Germinal center (tissue), 1 donor: ENCODE results near the gene PWWP3B.
"Not testable (repeated sequence)": the region's sequence is repeated elsewhere in the genome, so short reads cannot be mapped to it uniquely, and the experiment has no call there.

Source experiments
- DNase-seq: peaks from one replicate; pipeline ENCODE4 v3.0.0; 2012; ENCODE audit warnings: mixed read lengths, low spot score

PWWP3B gene

DNA sequence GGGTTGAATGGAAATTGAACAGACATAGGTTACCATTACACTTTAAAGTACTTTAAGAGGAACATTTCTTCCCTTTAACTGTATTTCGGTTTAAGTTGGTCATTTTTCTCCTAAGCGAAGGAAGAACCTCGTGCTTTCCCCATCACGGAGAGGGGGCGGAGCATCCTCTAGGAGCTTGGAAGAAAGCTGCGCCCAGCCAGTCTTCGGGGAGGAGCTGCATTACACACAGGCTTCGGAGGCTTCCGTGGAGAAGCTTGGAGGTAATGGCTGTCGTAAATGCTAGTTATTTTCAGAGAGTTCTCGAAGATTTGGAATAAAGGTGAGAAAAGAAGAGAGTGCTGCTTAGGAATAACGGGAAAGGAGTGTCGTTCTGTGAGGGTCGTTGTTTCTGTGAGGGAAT, at the start of gene PWWP3B:
PWWP3B (plus strand) TSS at position 199 of the 400 bp plus-strand sequence. CDS start 37,128 bp downstream, outside the sequence.
- DNase-seq = no peak

DNA sequence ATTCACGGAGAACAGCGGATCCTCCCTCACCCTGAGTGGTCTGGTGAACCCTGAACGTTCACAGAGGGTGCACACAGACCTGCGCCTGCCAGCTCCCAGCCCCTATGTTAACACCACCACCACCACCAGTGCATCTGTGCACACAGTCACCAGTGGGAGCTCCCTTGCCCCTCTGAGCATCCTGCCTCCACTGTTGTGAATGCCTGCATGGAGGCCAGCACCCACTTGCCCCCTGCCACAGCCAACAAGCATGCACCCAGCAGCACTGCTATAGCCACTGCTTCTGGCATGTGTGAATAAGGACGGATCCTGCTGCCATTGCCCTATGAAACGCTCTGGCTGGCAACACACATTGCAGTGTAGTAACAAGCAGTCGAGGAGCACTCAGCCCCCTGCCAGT, 29.1 kb upstream of the PWWP3B start:
- no peak for DNase-seq

DNA sequence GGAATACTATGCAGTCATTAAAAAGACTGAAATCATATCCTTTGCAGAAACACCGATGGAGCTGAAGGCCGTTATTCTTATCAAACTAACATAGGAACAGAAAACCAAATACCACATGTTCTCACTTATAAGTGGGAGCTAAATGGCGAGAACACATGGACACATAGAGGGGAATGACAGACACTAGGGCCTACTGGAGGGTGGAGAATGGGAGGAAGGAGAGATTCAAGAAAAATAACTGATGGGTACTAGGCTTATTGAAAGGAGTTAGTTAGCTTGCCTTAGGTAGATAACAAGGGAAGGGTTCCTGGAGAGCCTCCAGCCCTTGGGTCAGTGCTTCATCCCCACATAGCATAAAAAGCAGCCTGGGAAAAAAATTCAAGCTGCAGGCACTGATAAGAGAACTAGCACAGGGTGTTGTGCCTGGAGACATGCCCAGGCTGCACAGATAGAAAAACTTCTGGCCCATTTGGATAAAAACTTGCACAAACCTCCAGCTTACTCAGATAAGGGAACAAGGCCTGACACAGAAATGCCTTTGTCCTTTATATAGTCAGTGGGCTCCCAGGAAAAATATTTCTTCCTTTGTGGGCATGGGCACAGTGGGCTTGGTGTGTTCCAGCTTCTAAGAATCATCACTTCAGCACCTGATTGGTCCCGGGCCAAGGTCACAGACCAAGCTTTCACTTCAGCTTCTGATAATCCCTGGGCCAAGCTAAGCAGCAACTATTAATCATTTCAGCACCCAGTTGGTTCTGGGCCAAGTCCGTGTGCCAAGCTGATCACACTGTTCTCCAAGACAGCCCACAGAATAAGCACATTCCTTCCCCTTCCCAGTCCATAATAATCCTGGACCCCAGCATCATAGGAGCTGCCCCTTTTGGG, 23.1 kb upstream of the PWWP3B start:
- no peak for DNase-seq

DNA sequence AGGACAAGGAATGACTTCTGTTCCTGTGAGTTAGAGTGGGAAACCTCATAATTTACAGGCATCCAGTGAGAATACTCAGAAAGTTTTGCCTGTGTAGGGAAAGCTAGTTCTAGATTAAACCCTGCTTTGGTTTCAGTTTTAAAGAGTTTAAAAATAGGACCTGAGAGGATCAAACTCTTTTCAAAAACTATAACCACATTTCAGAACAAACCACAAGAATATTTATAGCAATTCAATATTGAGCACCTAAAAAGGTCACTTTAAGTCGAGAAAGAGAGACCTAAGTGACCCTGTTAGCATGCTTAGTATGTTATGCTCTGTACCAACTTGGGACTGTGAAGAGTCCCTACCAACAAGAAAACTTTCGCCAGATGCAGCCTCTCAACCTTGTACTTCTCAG, 17.4 kb upstream of the PWWP3B start:
- no peak for DNase-seq

DNA sequence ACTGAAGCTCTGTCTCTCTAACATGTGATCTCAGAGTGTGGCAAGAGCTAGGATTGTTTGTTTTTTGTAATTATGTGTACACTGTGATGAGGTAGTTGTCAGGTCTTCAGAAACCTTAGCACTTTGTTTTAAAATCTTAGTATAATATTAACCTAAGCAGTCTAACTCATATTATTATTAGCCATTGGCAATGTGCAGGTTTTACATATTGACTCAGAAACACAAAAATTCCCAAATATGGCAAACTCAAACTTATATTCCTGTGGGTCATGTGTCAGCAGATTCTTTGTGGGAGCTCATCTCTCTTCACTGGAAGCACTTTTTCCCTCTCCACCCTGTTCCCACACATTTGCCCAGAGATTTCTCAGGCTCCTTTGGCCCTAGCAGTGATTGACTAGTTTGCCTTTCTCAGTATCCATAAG, 8.2 kb upstream of the PWWP3B start:
- DNase-seq = no peak

DNA sequence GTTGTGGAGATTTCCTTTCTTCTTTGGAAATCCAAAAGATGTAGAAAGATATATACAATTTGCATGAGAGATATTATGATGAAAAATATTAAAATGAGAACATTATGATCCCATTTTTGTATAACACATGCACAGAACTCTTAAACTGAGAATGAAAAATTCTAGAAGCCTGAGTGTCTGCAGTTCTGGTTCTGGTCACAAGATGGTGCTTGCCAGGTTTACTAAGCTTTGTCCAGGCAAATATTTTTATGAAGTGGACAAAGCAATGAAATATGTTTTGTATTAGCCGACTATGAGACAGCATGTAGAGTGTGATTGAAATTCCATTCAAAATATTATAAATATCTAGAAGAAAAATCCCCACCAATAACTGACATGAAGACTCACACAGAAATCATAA, 2.2 kb downstream of the PWWP3B start:
- DNase-seq = no peak

DNA sequence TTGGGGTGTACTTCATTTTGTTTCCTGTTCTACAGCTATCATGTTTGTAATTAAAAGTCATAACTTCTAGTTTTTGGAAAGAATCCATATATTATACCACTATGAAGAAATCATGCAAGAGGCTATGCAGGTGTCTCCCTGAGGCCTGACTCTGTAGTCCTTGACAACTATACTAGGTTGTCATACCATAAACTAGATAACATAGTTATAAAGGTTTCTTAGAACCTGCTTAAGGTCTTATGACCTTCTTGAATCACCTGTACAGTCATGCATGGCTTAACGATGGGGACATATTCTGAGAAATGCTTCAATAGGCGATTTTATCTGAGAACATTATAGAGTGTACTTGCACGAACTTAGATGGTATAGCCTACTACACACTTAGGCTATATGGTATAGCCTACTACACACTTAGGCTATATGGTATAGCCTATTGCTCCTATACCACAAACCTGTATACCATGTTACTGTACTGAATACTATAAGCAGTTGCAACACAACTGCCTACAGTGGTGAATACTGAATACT, 3.3 kb downstream of the PWWP3B start:
- no peak for DNase-seq

DNA sequence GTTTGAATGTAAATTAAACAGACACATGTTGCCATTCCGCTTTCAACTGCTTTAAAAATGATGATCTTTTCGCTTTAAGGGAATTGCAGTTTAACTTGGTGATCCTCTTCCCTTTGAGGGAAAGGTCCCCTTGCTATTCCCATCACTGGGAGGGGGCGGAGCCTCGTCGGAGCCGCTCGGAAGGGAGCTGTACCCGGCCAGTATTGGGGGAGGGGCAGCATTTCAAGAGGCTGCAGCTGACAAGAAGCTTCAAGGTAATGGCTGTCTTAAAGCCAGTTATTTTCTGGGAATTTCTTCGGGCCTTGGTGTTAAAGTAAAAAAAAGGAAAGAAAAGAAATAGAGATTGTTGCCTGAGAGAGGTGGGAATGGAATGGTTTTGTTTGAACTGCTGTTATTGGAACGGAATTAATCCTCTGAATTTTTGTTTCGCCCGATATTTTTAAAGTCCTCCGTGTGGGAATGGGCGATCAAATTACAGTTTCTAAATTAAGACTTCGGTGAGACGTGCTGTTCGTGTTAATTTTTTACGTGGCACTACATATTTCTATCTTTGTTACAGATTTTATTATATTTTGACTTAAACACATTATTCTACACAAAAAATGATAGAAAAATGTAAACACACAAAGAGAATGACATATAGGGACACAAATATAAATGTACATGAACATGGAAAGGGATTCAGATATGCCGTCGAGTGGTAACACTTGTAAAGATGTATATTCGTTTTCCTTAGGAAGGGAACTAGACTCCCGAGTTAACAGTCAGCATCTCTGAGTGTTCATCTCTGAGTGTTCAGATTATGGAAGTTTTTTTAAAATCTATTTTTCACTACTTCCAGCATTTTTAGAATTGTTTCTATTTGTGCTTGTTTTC, 9.2 kb downstream of the PWWP3B start:
- DNase-seq = no peak

DNA sequence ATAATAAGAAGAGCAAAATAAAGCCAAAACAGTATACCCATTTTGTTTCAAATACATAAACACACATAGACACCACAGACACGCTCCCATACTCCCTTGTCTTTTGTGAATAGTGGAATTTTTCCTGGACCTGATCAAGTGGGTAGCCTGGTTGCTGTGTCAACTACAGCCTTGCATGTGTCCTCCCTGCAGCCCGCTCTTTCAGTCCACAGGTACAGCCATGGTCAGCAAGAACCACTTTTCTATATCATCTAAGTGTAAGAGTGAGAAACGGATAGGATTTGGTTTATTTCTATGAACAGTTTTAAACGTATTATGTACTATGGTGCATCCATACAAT, 9.8 kb downstream of the PWWP3B start:
- DNase-seq = no peak

DNA sequence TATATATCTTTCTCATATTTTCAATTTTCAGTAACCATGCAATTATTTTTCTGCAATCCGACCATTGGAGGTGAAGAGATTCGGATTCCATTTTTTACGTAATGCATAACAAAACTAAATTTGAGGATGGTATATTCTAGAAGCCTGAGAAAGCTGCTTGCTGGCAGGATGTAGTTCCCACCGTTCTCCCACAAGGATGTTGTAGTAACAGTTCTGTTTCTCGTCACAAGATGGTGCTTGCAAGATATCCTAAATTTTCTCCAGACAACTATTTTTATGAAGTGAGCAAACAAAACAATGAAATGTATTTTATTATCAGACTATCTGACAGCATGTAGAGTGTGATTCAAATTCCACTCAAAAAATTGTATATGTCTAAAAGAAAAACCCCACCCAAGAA, 10.7 kb downstream of the PWWP3B start:
- no peak for DNase-seq

DNA sequence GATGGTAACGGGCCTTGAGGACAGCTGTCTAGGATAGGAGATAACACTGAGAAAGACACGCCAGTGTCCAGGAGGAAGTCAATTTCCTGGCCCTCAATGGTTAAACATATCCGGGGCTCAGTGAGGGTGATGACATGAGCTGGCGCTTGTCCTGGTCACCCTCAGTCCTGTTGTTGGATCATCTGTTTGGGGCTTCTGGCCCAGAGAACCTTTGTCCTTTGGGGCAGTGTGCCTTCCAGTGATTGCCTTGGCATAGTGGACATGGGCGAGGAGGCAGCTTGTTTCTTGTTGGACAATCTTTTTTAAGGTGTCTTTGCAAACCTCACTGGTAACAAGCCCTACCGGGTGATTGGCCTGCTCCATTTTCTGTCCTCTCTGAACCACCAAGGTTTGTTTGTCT, 15.6 kb downstream of the PWWP3B start:
- not testable (repeated sequence) for DNase-seq

DNA sequence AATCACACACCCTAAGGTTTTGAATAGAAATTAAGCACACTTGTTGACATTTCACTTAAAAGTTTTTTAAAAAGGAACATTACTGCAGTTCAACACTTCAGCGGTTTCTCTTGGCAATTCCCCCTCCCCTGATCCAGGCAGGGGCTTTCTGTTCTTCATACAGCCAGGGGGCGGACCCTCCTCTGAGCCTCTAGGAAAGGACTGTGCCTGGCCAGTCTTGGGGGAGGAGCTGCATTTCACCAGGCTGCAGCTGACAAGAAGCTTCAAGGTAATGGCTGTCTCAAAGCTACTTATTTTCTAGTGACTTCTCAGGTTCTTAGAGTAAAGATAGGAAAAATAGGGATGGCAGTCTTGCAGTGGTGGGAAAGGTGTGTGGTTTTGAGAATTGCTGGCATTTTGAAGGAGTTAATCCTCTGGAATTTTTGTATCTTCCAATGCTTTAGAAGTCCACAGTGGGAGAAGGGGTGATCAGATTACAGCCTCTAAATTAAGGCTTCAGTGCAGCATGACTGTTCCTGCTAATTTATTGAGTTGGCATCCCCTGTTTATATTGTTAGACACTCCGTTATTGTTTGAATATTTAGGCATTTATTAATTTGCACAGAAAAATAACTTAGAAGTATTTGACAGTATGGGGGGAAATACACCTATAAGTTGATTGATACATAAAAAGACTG, 33.5 kb downstream of the PWWP3B start:
- DNase-seq = no peak

DNA sequence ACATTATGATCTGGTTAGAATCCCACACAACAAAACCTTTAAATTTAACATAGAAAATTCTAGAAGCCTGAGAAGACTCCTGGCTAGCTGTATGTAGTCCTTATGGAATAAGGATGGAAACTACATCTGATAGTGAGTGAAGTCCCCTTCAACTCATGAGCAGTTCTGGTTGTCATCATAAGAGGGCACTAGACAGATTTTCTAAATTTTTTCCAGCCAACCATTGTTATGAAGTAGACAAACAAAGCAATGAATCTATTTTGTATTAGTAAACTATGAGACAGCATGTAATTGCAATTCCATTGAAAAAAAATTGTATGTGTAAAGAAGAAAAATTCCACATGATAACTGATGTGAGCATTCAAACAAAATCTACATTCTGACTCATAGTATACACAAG, 35.2 kb downstream of the PWWP3B start:
- DNase-seq = no peak

DNA sequence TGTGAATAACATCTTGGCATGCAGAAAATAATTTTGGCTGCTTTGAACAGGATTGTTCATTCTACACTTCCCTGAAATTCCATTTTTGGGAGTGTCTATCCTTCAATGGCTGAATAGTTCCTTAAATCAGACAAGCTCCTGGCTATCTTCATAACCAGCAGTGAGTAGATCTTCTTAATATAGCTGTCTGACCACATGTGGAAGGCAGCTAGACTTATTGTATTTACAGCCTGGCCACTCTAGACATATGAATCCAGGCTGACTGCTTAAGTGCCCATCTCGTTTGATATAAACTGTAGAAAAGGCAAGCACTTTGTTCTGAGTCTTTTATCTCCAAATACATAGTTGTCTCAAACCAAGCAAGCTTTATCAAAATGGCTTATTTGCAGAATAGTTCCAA, 40.0 kb downstream of the PWWP3B start:
- no peak for DNase-seq
